Right cardiac atrium (tissue), 5 donors: ENCODE measurements around the gene MAX. TPM values are rescaled to one million over a fixed set of nuclear protein-coding genes. Genes with fewer than 3 reads are reported as not detected.
A peak's percentile ranks its signal among the peaks of the same experiment; 100 is the strongest.
"Not testable (repeated sequence)": the region's sequence is repeated elsewhere in the genome, so short reads cannot be mapped to it uniquely, and the experiment has no call there.

ENCODE experiments used
- ATAC-seq, 2 donors: fragments of 200-7000 bp; cut with Tn5 transposase; one replicate each; pipeline versions ENCODE4 v1.8.0 to v1.9.1; 2020; ENCODE audit warnings: moderate library complexity in 2 of 2, mild to moderate bottlenecking in 1 of 2
- DNase-seq, 3 donors: peaks; one replicate each; pipeline ENCODE4 v3.0.0-alpha.2; 2020
- H3K27ac ChIP-seq: one replicate; pipeline ENCODE4 v1.5.1; 2013; ENCODE audit warnings: mild to moderate bottlenecking, low read length, control low read depth, moderate library complexity
- H3K27me3 ChIP-seq: one replicate; pipeline ENCODE4 v1.6.1; 2013; ENCODE audit not compliant: control insufficient read depth, insufficient read depth
- H3K4me1 ChIP-seq: one replicate; pipeline ENCODE4 v1.6.1; 2013; ENCODE audit warnings: low read length; ENCODE audit not compliant: control insufficient read depth, insufficient read depth
- H3K4me3 ChIP-seq: one replicate; pipeline ENCODE4 v1.5.1; 2013; ENCODE audit warnings: low read length, control low read depth
- H3K9me3 ChIP-seq: one replicate; pipeline ENCODE4 v1.6.1; 2013; ENCODE audit warnings: low read length; ENCODE audit not compliant: control insufficient read depth
- WGBS: extraction: QIAGEN DNeasy Blood & Tissue Kit; methylation state at CpG from one replicate; pipeline ENCODE4 v1.1.7; 2013; 5-methylcytosine and 5-hydroxymethylcytosine counted together
- intact Hi-C, 4 donors: fragments of 100-400 bp; cut with DNase I; formaldehyde crosslinking; loops; one replicate each; pipeline versions ENCODE4 v1.11.0 to v1.14.0; 2022 to 2023
- microRNA-seq, 2 donors: library from miRNA; unstranded; fragments of <30 nt; microRNA quantifications; one replicate each; pipeline ENCODE4 v1.2.0, GENCODE V29; 2020 to 2021
- polyA plus RNA-seq: library from polyadenylated mRNA; stranded (reverse); fragments of 200-250 nt; gene quantifications from one replicate; pipeline ENCODE4 v1.2.3, GENCODE V29; 2013
- total RNA-seq, 4 donors: library from RNA; stranded (reverse); fragmentation: NEBNext Ultra II Directional; extraction: Animal tissue kit (Norgen Biotek cat#: 25700); gene quantifications; one replicate each; pipeline ENCODE4 v1.2.1, GENCODE V29; 2021
- donor health status: healthy with polysubstance abuse.
- donor health status: DM: no; HTN: yes; CAD: no.
- donor health status: DM: no; HTN: no; CAD: no.
- donor health status: DM: no; HTN: yes; CAD: no; lungs with severe emphysema.
- donor health status: DM: yes; HTN: yes; CAD: no.

Gene MAX
- total and polyA plus RNA-seq, 5 donors: 56.3 to 117 (median 114) TPM

DNA sequence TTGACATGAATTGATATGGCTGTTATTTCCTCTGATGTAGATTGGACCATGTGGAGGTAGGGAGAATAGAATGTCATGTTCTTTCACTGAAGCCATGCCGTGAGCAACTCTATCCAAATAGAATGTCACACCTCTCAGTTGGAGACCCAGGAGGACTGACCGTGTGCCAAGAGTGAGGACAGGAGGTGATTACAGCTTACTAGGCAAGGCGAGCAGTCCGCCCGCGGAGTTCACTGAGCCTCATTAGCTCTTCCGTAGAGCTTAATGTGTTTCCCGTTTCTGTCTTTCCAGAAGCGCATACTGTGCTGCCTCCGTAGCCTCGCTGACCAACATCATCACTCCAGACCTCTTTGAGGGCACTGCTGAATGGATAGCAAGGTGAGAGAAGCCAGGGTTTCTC lies 70.0 kb downstream of the MAX start:
- intact Hi-C loops: no loop called here
- peak; percentile 56 to 74 (median 72) for DNase-seq
- no peaks in the 10 kb centered on the region for H3K4me1 ChIP-seq
- 65% methylated on average over 11 of the region's 11 CpGs for WGBS
- peak; percentile 85 to 88 for ATAC-seq
- no peak overlapping the region for H3K4me3 ChIP-seq
- no peaks in the 10 kb centered on the region for H3K9me3 ChIP-seq
- H3K27me3 ChIP-seq: no peaks in the 10 kb centered on the region
- H3K27ac ChIP-seq: peak overlapping the region; percentile 75

DNA sequence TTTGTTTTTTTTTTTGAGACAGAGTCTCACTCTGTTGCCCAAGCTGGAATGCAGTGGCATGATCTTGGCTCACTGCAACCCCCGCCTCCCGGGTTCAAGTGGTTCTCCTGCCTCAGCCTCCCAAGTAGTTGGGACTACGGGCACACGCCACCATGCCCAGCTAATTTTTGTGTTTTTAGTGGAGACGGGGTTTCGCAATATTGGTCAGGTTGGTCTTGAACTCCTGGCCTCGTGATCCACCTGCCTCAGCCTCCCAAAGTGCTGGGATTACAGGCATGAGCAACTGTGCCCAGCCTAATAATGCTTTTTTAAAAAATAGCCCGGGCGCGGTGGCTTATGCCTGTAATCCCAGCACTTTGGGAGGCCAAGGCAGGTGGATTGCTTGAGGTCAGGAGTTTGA lies 71.0 kb downstream of the MAX start:
- H3K4me3 ChIP-seq, DNase-seq, H3K27ac ChIP-seq, intact Hi-C loops, H3K9me3 ChIP-seq, H3K4me1 ChIP-seq, ATAC-seq, H3K27me3 ChIP-seq: not testable (repeated sequence)
- WGBS: 98% methylated on average over 10 of the region's 10 CpGs

DNA sequence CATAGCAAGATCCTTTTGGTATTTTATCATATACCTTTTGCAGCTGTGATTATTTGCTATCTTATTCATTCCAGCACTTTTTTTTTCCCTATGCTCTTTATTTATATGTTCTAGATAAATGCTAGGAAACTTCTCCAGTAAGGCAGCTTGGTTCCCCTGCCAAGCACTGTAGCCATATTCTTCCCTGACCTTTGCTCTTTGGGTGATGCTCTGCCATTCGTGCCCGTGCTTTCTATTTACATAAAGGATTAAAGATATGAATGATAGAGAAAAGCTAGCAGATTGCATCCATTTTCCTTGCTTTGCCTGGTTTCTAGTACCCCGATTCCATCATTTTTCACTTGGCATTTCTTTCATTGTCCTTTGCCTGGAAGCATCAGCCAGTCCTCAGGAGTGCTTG lies 73.4 kb downstream of the MAX start:
- WGBS: 73% methylated on average over 3 of the region's 3 CpGs
- Histone ChIP-seq H3K9me3 (no peaks in the 10 kb centered on the region), H3K4me3 (no peak overlapping the region), H3K27me3 (no peaks in the 10 kb centered on the region), H3K27ac (no peak overlapping the region), H3K4me1 (no peaks in the 10 kb centered on the region)
- DNase-seq: no peak
- intact Hi-C loops: no loop called here
- ATAC-seq: no peak

DNA sequence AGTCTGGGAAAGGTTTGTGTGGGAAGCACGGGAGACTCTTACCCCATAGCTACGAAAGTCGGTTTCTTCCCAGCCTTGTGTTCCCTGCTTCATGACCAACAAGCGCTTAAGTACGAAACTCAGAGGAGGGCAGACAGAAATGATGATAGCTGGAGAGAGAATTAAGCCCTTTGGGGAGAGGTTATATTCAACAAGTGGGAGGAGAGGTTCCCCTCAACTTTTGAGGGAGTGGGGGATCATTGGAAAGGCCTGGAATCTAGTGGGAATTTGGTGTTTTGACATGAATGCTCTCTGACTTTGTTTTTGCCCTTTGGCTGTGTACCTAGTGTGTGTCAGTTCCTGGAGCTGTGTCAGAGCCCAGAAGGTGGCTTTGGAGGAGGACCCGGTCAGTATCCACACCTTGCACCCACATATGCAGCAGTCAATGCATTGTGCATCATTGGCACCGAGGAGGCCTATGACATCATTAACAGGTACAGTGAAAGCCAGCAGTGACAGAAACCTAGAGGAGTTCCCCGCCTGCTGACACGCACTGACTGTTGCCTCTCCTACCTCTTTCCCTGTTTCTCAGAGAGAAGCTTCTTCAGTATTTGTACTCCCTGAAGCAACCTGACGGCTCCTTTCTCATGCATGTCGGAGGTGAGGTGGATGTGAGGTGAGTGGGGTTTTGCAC lies 75.1 kb downstream of the MAX start:
- WGBS: 98% methylated on average over 11 of the region's 11 CpGs
- Histone ChIP-seq H3K9me3 (no peaks in the 10 kb centered on the region), H3K4me1 (no peaks in the 10 kb centered on the region), H3K27me3 (no peaks in the 10 kb centered on the region), H3K27ac (no peak overlapping the region), H3K4me3 (no peak overlapping the region)
- DNase-seq (no peak), ATAC-seq (no peak)
- intact Hi-C loops: no loop called here

DNA sequence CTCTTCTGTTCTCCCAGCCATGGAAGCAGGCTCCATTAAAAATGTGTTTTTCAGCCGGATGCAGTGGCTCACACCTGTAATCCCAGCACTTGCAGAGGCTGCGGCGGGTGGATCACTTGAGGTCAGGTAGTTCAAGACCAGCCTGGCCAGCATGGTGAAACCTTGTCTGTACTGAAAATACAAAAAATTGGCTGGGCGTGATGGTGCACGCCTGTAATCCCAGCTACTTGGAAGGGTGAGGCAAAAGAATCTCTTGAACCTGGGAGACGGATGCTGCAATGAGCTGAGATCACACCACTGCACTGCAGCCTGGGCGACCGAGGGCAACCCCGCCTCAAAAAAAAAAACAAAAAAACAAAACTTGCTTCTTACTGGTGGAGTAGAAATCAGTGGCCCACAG lies 75.8 kb downstream of the MAX start:
- Histone ChIP-seq H3K27me3 (no peaks in the 10 kb centered on the region), H3K27ac (no peak overlapping the region), H3K4me3 (no peak overlapping the region), H3K4me1 (no peaks in the 10 kb centered on the region), H3K9me3 (no peaks in the 10 kb centered on the region)
- intact Hi-C loops: no loop called here
- 90% methylated on average over 9 of the region's 9 CpGs for WGBS
- DNase-seq (no peak), ATAC-seq (no peak)

DNA sequence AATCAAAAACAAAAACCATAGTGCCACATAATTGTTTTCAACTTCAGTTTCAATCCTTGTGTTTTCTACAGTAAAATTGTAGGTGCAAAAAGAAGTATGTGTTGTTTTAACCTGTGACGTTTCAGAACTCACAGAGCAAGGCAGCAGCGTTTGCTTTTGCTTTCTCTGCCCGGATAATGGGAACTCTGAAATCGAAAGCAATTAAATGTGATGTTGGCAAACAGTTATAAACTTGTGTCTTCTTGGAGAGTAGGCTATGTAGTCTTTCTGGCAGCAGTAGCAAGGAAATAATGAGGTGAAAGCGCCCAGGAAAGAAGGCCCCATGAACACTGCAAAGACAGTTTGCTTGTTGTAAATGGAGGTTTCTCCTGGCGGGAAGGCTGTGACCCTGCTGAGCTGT lies 76.5 kb downstream of the MAX start:
- DNase-seq (no peak), ATAC-seq (no peak)
- Histone ChIP-seq H3K27ac (no peak overlapping the region), H3K4me3 (no peak overlapping the region), H3K27me3 (no peaks in the 10 kb centered on the region), H3K9me3 (no peaks in the 10 kb centered on the region), H3K4me1 (no peaks in the 10 kb centered on the region)
- intact Hi-C loops: no loop called here
- WGBS: 89% methylated on average over 6 of the region's 6 CpGs

Small RNAs within 50 kb of the gene (microRNA-seq; reads per million reads assigned to microRNA genes)
- 0.42 to 0.54 reads per million in 2 donors for gene MIR4706

Other genes starting within 250 kb of the MAX start
- gene SPTB, start 222.6 kb downstream of the MAX start, total RNA-seq: 10 to 100 TPM; 79.4 to 96.5 (median 83.4) TPM
- gene SPTB, start 222.6 kb downstream of the MAX start, polyA plus RNA-seq: 68.4 TPM
- gene CHURC1, start 188.1 kb downstream of the MAX start, total RNA-seq: 100 to 1,000 TPM in 1 of 4 donors, 10 to 100 TPM in 3; 78.6 to 114 (median 92.7) TPM
- 55.5 TPM for gene CHURC1, start 188.1 kb downstream of the MAX start, polyA plus RNA-seq
- not detected for gene GPX2, start 159.8 kb downstream of the MAX start, total RNA-seq
- gene GPX2, start 159.8 kb downstream of the MAX start, polyA plus RNA-seq: 0.23 TPM
- gene RAB15, start 130.2 kb downstream of the MAX start, total RNA-seq: 10 to 100 TPM; 12.7 to 48.1 (median 16.9) TPM
- gene RAB15, start 130.2 kb downstream of the MAX start, polyA plus RNA-seq: 29.5 TPM
- gene FNTB, start 115.6 kb downstream of the MAX start, total RNA-seq: 10 to 100 TPM; 10.6 to 20.7 (median 15.3) TPM
- gene FNTB, start 115.6 kb downstream of the MAX start, polyA plus RNA-seq: 14.9 TPM